Spleen (tissue), 11 donors: ENCODE results near the gene HAAO. TPM values are rescaled to one million over a fixed set of nuclear protein-coding genes. Genes with fewer than 3 reads are reported as not detected.

ENCODE experiments used
- DNase-seq: peaks from one replicate; pipeline ENCODE4 v3.0.0-alpha.2; 2020
- H3K27ac ChIP-seq, 8 donors: fragments of 200-600 bp; sonication (generic) in 7 of 8; 1 replicate in 4 of 8; 2 replicates in 4 of 8; pipeline versions ENCODE4 v1.5.0 to v1.8.0; 2016 to 2021; ENCODE audit warnings: inconsistent platforms in 4 of 8, mild to moderate bottlenecking in 4 of 8, moderate library complexity in 1 of 8
- H3K27me3 ChIP-seq, 7 donors: fragments of 200-600 bp; sonication (generic) in 6 of 7; replicated peaks in 1 of 7; 1 replicate in 4 of 7; 2 replicates in 3 of 7; pipeline versions ENCODE4 v1.5.0 to v1.8.0; 2016 to 2021; ENCODE audit warnings: inconsistent platforms in 3 of 7, mild to moderate bottlenecking in 1 of 7
- H3K36me3 ChIP-seq, 6 donors: fragments of 200-600 bp; sonication (generic) in 5 of 6; 1 replicate in 4 of 6; 2 replicates in 2 of 6; pipeline versions ENCODE4 v1.5.0 to v1.8.0; 2016 to 2021; ENCODE audit warnings: inconsistent platforms in 2 of 6
- H3K4me1 ChIP-seq, 6 donors: fragments of 200-600 bp; sonication (generic) in 5 of 6; 1 replicate in 3 of 6; 2 replicates in 3 of 6; pipeline versions ENCODE4 v1.5.0 to v1.8.0; 2016 to 2021; ENCODE audit warnings: inconsistent platforms in 3 of 6
- H3K4me3 ChIP-seq, 8 donors: fragments of 200-600 bp; sonication (generic) in 7 of 8; 1 replicate in 4 of 8; 2 replicates in 4 of 8; pipeline versions ENCODE4 v1.5.0 to v1.8.0; 2016 to 2021; ENCODE audit warnings: inconsistent platforms in 4 of 8, mild to moderate bottlenecking in 4 of 8, moderate library complexity in 2 of 8
- H3K9me3 ChIP-seq, 8 donors: fragments of 200-600 bp; sonication (generic) in 7 of 8; 1 replicate in 4 of 8; 2 replicates in 4 of 8; pipeline versions ENCODE4 v1.5.0 to v1.8.0; 2016 to 2021; ENCODE audit warnings: inconsistent platforms in 4 of 8
- CTCF ChIP-seq, 11 experiments: fragments of 200-600 bp in 7 of 11; fragments of 450-650 bp in 4 of 11; sonication (generic) in 4 of 11; IDR thresholded peaks in 8 of 11; conservative IDR thresholded peaks in 3 of 11; 1 replicate in 7 of 11; 2 replicates in 4 of 11; pipeline versions ENCODE4 v1.4.0 to v1.8.0; 2016 to 2021; ENCODE audit warnings: antibody characterized with exemption in 11 of 11, inconsistent platforms in 4 of 11, mild to moderate bottlenecking in 1 of 11
- POLR2A ChIP-seq, 3 donors: fragments of 450-650 bp; IDR thresholded peaks; one replicate each; pipeline ENCODE4 v1.5.1; 2017; ENCODE audit warnings: antibody characterized with exemption in 3 of 3, mild to moderate bottlenecking in 1 of 3
- POLR2AphosphoS5 ChIP-seq, 3 donors: sonication (generic); formaldehyde crosslinking; IDR thresholded peaks; one replicate each; pipeline ENCODE4 v1.5.1; 2017; ENCODE audit warnings: antibody characterized with exemption in 3 of 3
- WGBS, 5 donors: extraction: QIAGEN DNeasy Blood & Tissue Kit in 3 of 5; methylation state at CpG; one replicate each; pipeline versions ENCODE4 v1.1.5 to v1.1.7; 2013 to 2018; 5-methylcytosine and 5-hydroxymethylcytosine counted together
- intact Hi-C: fragments of 100-400 bp; cut with DNase I; formaldehyde crosslinking; loops from one replicate; pipeline ENCODE4 v1.15.0; 2023; ENCODE audit warnings: low total_unique reads
- polyA plus RNA-seq, 3 donors: library from polyadenylated mRNA; stranded (reverse); fragments of 200-250 nt; gene quantifications; one replicate each; pipeline ENCODE4 v1.2.1, GENCODE V29; 2013
- total RNA-seq, 7 donors: library from RNA; depleted of rRNA in 3 of 7; stranded (reverse); fragments of >200 nt in 3 of 7; fragmentation: NEBNext Ultra II Directional in 4 of 7; extraction: Animal tissue kit (Norgen Biotek cat#: 25700) in 4 of 7; gene quantifications; one replicate each; pipeline versions ENCODE4 v1.1.0 to v1.2.1, GENCODE V29; 2016 to 2021
- donor health status: healthy with polysubstance abuse.
- donor health status: DM: no; HTN: no; CAD: no; lungs with moderate emphysema.
- donor health status: DM: no; HTN: no; CAD: no.
- donor health status: Bipolar disorder and iron deficiency.
- donor health status: healthy.
- donor health status: DM: no; HTN: no; CAD: no.
- donor health status: DM: yes; HTN: yes; CAD: no.

HAAO gene
- total and polyA plus RNA-seq, 10 donors: 2.4 to 12.3 (median 8.0) TPM

GRCh38 chr2:42783511-42783910 is 8.9 kb downstream of the HAAO start:
- Histone ChIP-seq H3K4me1 (no peaks in the 10 kb centered on the region), H3K36me3 (peaks cover 0 to 18% (median 0%) of the 10 kb centered on the region in 6 donors), H3K27ac (no peak overlapping the region), H3K9me3 (peaks cover 0 to 30% (median 6%) of the 10 kb centered on the region in 8 donors), H3K27me3 (no peaks in the 10 kb centered on the region), H3K4me3 (no peak overlapping the region)
- intact Hi-C loops: no loop called here
- DNase-seq: no peak
- no peak for TF ChIP-seq CTCF (IDR thresholded peaks at IDR 0.05 in 8 of 11, conservative IDR thresholded peaks at IDR 0.05 in 3 of 11)
- 81 to 95% (median 90%) methylated on average over 8 to 9 of the region's 9 CpGs for WGBS, 5 donors

GRCh38 chr2:42781181-42781580 is 11.2 kb downstream of the HAAO start:
- H3K4me3 ChIP-seq: no peak overlapping the region
- H3K4me1 ChIP-seq: peaks cover 0 to 4% (median 0%) of the 10 kb centered on the region in 6 donors
- intact Hi-C loops: no loop called here
- TF ChIP-seq POLR2AphosphoS5 (IDR thresholded peaks at IDR 0.05) (no peak), POLR2A (IDR thresholded peaks at IDR 0.05) (no peak), CTCF (IDR thresholded peaks at IDR 0.05 in 8 of 11, conservative IDR thresholded peaks at IDR 0.05 in 3 of 11) (no peak)
- H3K36me3 ChIP-seq: peaks cover 0 to 15% (median 0%) of the 10 kb centered on the region in 6 donors
- WGBS, 5 donors: 76 to 100% (median 92%) methylated on average over 1 of the region's 1 CpG
- no peak for DNase-seq
- peaks cover 0 to 39% (median 10%) of the 10 kb centered on the region in 8 donors for H3K9me3 ChIP-seq
- H3K27me3 ChIP-seq: no peaks in the 10 kb centered on the region
- no peak overlapping the region for H3K27ac ChIP-seq

GRCh38 chr2:42777883-42778805 is 14.2 kb downstream of the HAAO start:
- Histone ChIP-seq H3K4me3 (no peak overlapping the region), H3K4me1 (peaks cover 0 to 15% (median 0%) of the 10 kb centered on the region in 6 donors), H3K27me3 (no peaks in the 10 kb centered on the region), H3K36me3 (peaks cover 0 to 11% (median 0%) of the 10 kb centered on the region in 6 donors), H3K9me3 (peaks cover 0 to 39% (median 10%) of the 10 kb centered on the region in 8 donors), H3K27ac (no peak overlapping the region)
- intact Hi-C loops: no loop called here
- TF ChIP-seq CTCF (IDR thresholded peaks at IDR 0.05 in 8 of 11, conservative IDR thresholded peaks at IDR 0.05 in 3 of 11): no peak
- no peak for TF ChIP-seq POLR2A (IDR thresholded peaks at IDR 0.05)
- no peak for TF ChIP-seq POLR2AphosphoS5 (IDR thresholded peaks at IDR 0.05)
- WGBS, 5 donors: 90 to 98% (median 96%) methylated on average over 3 of the region's 3 CpGs
- DNase-seq: no peak

DNA sequence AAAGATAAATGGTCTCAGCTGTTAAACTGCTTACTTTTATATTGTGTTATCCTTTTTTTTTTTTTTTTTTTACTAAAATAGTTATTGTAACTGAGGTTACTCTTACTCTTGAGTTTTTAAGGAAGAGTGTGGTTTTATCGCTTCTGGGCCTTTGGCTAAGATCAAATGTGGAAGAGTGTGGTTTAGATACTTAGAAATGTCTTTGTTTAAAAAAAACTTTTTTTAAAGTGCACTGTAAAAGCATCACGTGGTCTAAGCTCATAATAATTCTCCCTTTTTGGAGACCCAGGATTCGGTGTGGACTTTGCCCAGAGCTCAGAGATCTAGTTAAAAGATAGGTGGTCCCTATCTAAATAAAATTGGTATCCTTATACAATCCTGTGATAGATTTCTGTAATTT is 16.6 kb downstream of the HAAO start:
- H3K36me3 ChIP-seq: peaks cover 0 to 4% (median 0%) of the 10 kb centered on the region in 6 donors
- H3K9me3 ChIP-seq: peaks cover 0 to 32% (median 5%) of the 10 kb centered on the region in 8 donors
- intact Hi-C loops: no loop called here
- no peak overlapping the region for H3K27ac ChIP-seq
- no peaks in the 10 kb centered on the region for H3K27me3 ChIP-seq
- WGBS, 5 donors: 33 to 45% (median 34%) methylated on average over 3 of the region's 3 CpGs
- TF ChIP-seq POLR2A (IDR thresholded peaks at IDR 0.05) (no peak), CTCF (IDR thresholded peaks at IDR 0.05 in 8 of 11, conservative IDR thresholded peaks at IDR 0.05 in 3 of 11) (no peak), POLR2AphosphoS5 (IDR thresholded peaks at IDR 0.05) (no peak)
- no peak overlapping the region for H3K4me3 ChIP-seq
- H3K4me1 ChIP-seq: peaks cover 0 to 15% (median 0%) of the 10 kb centered on the region in 6 donors
- DNase-seq: no peak
